WI38 (cell line): ENCODE measurements around the gene OSGEP.

ENCODE experiments used
- H3K4me3 ChIP-seq: 2 replicates; pipeline ENCODE4 v1.5.1; 2011; ENCODE audit warnings: low read depth, mild to moderate bottlenecking, control low read depth, low read length
- CTCF ChIP-seq: IDR thresholded peaks from 2 replicates; pipeline ENCODE4 v1.5.1; 2012; ENCODE audit warnings: low read depth, mild to moderate bottlenecking, control low read depth, low read length

The OSGEP gene

GRCh38 chr14:20454516-20455354, at the start of gene OSGEP, which contains the start of gene APEX1:
Gene OSGEP, minus strand, starts transcription at chr14:20454812. Its CDS starts 129 bp downstream, at chr14:20454683.
Gene APEX1, plus strand, starts transcription at chr14:20455226. Its CDS starts 420 bp downstream, at chr14:20455646.
- H3K4me3 ChIP-seq, result peak within 1 kb of the TSS; percentile 92
- TF ChIP-seq CTCF, result no peak

GRCh38 chr14:20503898-20504297, 49.3 kb upstream of the OSGEP start:
- TF ChIP-seq CTCF, result no peak
- H3K4me3 ChIP-seq, result no peak overlapping the region

GRCh38 chr14:20501346-20501745, 46.7 kb upstream of the OSGEP start:
- H3K4me3 ChIP-seq, result no peak overlapping the region
- no peak for TF ChIP-seq CTCF

GRCh38 chr14:20499881-20500280, 45.3 kb upstream of the OSGEP start:
- TF ChIP-seq CTCF, result no peak

GRCh38 chr14:20499108-20499507, 44.5 kb upstream of the OSGEP start:
- no peak for TF ChIP-seq CTCF
- no peak overlapping the region for H3K4me3 ChIP-seq

More at GRCh38 chr14:20499881-20500280, 45.3 kb upstream of the OSGEP start:
- H3K4me3 ChIP-seq, result no peak overlapping the region

GRCh38 chr14:20498622-20499021, 44.0 kb upstream of the OSGEP start:
- no peak overlapping the region for H3K4me3 ChIP-seq
- no peak for TF ChIP-seq CTCF
